Measurements from ENCODE around the gene DNAH12.
A peak's percentile ranks its signal among the peaks of the same experiment; 100 is the strongest.
"Not testable (repeated sequence)": the region's sequence is repeated elsewhere in the genome, so short reads cannot be mapped to it uniquely, and the experiment has no call there.

The DNAH12 gene

DNA sequence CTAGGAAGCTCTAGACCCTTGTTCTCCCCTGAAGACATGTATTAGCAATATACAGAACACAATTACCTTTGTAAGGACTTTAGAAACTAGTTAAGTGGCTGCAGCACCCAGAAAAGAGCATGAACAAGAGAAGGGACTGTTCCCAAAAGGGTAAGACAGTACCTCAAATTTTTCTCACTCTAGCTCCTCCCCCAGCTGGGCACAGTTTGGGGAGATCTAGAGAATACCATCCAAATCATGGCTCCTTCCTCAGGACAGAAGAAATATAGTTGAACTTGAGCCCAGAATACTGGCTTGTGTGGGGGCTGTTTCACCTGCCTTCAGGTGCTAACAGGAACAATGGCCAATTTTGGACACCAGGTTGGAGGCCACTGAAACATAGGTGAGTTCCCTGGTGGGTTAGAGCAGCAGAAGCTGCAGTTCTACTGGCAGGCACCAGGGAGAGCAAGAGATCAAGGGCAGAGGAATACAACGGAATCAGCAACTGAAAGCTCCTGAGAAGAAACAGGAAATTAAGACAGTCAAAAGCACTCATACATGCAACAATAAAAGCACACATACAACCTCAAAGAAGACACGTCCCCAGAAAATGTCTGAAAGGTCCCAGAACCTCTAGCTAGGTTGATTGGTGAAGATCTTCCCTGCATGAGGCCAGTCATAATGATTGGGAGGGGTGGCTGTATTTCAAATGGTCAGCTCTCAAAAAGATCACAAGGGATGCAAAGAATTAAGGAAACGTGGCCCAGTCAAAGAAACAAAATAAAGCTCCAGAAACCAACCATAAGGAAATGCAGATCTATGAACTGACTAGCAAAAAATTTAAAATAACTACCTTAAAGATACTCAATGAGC is 146.7 kb downstream of the DNAH12 start:
- DNase-seq, result peak; percentile 41

DNA sequence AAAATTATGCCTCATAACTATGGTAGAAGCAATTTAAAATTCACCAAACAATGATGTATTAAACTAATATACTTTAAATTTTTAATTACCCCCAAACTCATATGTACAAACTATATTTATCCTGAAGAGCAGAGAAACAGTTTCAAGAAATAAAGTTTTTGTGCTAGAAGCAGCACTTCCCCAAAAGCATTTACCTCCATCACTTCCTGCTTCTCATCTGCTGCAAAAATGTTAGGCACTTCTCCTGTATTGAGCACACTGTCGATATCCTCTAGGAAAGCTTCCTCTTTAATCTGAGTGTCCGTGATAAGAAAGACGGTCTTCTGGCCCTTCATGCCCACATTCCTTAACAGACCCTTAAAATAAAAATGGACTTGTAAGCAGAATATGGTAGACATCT is 150.2 kb downstream of the DNAH12 start:
- DNase-seq, result no peak

DNA sequence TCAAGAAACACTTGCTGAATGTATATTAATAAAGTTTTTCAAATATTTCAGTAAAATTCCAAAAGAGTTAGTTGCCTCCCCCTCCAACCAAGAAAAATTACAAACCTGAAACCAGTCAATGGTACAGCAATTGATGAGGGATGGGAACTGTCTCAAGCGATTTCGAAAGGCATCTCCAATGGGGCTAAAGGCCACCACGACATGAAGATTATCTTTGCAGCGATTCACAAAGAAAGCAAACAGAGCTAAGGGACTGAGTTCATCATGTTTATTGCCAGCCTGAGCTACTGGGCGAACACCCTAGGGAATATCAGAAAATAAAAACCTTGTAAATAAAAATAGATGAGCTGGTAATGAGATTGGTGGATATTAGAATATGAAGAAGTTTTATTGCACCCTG is 152.4 kb downstream of the DNAH12 start:
- DNase-seq, result no peak

DNA sequence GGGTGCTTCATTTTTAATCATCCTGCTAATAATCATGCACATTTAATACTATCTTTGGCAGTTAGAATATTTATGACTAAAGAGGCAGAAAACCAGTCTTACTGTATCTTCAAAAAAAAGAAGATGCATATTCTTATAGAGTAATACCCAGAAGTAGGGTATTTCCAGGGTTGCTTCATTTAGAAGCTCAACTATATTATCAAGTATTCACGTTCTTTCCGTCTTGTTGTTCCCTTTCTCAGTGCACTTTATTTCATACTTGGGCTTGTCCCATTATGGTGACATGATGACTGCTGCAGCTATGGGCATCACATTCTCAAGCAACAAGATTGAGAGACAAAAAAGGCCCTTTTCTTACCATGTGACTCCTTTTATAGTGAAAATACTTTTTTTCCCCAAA is 154.9 kb downstream of the DNAH12 start:
- DNase-seq, result no peak

DNA sequence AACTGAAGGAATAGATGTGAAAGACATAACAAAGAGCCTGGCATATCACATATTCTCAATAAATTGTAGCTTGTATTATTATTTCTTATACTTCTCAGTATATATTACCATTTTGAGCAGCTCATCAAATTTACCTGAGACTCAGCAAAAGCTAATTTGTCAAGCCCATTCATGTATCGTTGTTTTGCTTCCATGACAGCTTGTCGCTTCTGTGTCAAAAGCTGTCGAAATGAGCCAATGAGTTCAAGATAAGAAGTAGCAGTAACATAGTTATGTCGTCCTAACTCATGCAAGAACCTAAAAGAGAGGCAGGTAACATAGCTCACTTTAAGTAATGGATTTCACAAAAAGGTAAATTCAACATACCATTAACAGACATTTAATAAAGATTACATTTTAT is 157.8 kb downstream of the DNAH12 start:
- no peak for DNase-seq

DNA sequence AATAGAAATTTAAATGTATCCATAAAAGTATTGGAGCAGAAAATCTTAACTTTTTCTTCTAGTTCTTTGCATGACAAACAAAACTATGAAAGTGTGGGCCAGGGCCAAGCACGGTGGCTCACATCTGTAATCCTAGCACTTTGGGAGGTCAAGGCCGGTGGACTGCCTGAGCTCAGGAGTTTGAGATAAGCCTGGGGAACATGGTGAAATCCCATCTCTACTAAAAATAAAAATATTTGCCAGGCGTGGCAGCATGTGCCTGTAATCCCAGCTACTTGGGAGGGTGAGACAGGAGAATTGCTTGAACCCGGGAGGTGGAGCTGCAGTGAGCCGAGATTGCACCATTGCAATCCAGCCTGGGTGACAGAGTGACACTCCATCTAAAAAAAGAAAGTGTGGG is 158.6 kb downstream of the DNAH12 start:
- DNase-seq, result no peak

DNA sequence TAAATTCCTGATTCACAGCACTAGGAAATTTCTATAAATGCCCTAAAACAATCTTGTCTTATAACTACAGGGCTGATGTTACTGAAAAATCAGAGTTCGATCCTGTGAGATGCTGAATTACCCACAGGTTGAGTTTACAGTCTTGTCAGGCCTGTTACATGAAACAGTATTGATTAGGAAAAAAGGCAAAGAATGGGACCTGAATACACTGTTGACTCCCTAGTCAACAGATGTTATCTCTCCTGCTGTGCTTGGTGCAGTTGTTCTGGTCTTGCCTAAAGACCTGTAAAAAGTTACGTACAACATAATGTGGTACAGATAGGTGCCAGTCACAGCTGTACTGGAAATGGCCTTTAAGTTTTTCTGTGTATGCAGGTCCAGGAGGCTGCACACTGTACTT is 160.3 kb downstream of the DNAH12 start:
- DNase-seq, result no peak

DNA sequence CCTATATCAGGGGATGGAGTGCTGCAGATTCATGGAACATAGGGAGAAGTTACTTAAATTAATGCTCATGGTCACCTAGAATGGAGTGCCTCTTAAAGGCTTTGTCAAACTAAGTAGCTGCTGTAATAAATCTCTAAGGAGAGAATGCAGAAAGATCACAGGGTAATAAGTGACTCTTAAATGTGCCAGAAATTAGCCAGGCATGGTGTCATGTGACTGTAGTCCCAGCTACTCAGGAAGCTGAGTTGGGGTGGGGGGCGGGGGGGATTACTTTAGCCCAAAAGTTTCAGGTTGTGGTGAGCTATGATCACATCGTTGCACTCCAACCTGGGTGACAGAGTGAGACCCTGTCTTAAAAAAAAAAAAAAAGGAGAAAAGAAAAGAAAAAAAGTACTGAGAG is 160.7 kb downstream of the DNAH12 start:
- DNase-seq, result no peak

DNA sequence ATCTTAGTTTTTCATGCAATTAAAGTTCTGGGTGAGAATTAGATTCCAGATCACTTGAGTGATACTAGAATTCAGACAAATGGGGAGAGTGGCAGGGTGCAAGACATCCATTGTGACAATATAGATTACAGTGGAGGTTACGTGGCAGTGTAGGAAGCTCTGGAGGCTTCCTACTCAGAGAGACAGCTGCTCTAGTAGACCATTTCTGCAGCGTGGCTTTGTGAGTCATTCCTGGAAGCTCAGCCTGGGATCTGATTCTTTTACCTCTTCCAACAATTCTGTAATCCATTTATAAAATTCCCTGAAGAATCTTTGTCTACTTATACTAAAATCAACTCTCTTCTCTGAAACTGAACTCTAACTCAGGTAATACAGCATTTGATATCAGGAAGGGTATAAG is 161.2 kb downstream of the DNAH12 start:
- peak; percentile 17 for DNase-seq

DNA sequence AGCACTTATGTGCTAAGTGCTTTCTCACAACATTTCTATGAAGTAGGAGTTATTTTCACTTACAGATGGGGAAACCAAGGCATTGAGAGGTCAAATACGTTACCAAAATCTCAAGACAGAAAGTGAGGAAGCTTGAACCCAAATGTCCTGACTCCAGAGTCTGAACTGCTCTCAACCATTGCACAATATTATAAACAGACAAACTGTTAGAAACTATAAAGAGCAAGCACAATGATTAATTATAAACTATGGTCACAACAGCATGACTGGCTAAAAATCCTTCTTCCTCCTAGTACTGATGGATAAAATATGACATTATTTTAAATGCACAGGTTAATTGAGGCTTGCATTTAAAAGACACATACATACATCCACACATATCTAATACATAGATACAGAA is 173.8 kb downstream of the DNAH12 start:
- no peak for DNase-seq

DNA sequence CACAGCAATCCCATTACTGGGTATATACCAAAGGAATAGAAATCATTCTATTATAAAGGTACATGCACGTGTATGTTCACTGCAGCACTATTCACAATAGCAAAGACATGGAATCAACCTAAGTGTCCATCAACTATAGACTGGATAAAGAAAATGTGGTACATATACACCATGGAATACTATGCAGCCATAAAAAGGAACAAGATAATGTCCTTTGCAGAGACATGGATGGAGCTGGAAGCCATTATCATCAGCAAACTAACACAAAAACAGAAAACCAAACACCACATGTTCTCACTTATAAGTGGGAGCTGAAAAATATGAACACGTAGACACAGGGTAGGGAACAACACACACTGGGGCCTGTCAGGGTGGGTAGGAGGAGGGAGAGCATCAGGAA is 179.1 kb downstream of the DNAH12 start:
- DNase-seq, result not testable (repeated sequence)

DNA sequence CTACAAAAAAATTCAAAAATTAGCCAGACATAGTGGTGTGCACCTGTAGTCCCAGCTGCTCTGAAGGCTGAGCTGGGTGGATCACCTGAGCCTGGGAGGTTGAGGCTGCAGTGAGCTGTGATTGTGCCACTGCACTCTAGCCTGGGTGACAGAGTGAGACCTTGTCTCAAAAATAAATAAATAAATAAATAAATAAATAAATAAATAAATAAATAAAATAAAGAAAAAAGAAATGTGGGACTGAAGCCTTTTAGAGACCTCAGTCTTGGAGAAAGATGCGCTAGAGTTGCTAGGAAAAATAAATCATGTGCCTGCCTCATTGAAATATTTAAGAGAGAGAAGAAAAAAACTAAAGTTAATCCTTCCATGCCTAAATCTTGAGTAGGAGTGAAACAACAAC is 187.9 kb downstream of the DNAH12 start:
- not testable (repeated sequence) for DNase-seq

DNA sequence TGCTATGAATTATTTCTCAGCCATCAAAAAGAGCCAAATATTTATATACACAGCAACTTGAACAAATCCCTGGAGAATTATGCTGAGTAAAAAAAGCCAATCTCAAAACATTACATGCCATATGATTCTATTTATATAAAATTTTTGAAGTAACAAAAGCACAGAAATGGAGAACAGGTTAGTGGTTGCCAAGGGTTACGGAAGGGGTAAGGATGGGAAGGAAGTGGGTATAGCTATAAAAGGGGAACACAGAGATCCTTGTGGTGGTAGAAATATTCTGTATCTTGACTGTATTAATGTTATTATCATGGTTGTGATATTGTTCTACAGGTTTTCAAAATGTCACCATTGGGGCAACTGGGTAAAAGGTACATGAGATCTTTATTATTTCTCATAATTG is 189.4 kb downstream of the DNAH12 start:
- DNase-seq, result no peak

DNA sequence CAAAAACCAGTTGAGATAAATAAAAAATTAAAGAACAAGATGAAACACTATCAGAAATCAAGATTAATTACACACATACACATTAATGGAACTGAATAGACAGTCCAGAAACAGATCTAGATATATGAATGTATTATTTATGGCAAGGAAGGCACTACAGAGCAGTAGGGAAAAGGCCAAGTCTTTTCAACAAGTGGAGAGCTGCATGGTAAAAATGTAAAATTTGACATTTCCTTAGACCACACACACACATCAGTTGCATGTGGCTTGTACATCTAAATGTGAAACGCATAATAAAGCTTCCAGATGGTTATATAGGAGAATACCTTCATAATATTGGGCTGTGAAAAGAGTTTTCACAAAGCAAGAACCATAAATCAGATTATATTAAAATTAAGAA is 193.9 kb downstream of the DNAH12 start:
- DNase-seq, result no peak

DNA sequence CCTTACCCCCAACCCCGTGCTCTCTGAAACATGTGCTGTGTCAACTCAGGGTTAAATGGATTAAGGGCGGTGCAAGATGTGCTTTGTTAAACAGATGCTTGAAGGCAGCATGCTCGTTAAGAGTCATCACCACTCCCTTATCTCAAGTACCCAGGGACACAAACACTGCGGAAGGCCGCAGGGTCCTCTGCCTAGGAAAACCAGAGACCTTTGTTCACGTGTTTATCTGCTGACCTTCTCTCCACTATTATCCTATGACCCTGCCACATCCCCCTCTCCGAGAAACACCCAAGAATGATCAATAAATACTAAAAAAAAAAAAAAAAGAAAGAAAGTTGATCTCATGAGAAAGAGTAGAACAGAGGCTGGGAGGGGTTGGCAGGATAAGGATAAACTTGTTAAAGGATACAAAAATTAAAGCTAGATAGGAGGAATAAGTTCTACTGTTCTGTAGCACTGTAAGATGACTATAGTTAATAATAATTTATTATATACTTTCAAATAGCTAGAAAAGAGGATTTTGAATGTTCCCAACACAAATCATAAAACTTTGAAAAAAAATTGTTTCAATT is 205.0 kb downstream of the DNAH12 start:
- not testable (repeated sequence) for DNase-seq

DNA sequence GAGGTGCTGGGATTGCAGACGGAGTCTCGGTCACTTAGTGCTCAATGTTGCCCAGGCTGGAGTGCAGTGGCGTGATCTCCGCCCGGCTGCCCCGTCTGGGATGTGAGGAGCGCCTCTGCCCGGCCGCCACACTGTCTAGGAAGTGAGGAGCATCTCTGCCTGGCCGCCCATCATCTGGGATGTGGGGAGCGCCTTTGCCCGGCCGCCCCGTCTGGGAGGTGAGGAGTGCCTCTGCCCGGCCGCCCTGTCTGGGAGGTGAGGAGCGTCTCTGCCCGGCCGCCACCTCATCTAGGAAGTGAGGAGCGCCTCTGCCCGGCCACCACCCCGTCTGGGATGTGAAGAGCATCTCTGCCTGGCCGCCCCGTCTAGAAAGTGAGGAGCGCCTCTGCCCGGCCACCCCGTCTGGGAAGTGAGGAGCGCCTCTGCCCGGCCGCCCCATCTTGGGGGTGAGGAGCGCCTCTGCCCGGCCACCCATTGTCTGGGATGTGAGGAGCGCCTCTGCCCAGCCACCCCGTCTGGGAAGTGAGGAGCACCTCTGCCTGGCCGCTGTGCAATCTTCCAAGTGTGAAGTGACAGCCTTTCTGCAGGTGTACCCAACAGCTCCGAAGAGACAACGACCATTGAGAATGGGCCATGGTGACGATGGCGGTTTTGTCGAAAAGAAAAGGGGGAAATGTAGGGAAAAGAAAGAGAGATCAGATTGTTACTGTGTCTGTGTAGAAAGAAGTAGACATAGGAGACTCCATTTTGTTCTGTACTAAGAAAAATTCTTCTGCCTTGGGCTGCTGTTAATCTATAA is 205.7 kb downstream of the DNAH12 start:
- not testable (repeated sequence) for DNase-seq

DNA sequence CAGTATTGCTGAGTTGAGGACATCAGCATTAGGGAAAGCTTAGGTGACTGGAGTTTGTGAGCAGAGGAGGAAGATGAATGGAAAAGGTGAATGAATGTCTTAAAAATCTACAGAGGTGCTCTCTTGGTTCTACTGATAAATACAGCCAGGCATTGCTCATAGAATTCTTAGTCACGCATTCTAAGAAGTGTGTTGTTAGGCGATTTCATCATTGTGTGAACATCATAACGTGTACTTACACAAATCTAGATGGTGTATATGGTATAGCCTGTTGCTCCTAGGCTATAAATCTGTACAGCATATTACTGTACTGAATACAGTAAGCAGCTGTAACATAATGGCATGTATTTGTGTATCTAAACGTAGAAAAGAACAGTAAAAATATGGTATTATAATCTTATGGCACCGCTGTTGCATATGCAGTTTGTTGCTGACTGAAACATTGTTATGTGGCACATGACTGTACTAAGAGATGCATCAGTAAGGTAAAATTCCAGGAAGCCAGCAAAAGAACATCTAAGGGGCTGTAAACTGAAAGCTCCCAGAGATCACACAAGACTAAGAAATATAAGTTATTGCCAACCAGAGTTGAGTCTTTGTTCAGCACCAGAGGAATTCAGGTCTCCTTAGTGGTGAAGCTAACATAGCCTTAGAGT is 208.7 kb downstream of the DNAH12 start:
- no peak for DNase-seq

DNA sequence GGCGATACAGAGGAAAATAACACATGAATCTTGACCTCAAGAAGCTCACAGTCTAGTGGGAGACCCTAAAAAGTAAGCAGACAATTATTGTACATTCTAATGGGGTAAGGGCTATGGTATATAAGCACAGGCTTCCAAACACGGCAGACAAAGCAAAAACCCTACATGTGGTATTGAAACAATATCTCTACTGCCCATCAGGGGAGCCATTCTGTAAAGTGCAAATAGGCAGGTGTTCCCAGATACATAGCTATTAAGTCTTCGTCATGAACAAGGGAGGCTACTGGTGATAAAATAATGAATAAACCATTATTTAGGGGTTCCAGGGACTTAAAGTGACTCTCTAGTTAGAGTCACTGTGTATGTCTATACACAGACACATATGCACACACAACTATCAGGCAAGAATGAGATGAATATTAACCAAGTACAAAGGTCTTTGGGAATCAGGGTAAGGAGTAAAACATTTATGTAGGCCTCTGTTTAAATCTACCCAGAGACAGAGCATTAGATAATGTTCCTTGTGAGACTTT is 213.0 kb downstream of the DNAH12 start:
- DNase-seq, result no peak

DNA sequence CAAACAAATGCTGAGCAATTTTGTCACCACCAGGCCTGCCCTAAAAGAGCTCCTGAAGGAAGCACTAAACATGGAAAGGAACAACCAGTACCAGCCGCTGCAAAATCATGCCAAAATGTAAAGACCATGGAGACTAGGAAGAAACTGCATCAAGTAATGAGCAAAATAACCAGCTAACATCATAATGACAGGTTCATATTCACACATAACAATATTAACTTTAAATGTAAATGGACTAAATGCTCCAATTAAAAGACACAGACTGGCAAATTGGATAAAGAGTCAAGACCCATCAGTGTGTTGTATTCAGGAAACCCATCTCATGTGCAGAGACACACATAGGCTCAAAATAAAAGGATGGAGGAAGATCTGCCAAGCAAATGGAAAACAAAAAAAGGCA is 217.6 kb downstream of the DNAH12 start:
- DNase-seq, result not testable (repeated sequence)

DNA sequence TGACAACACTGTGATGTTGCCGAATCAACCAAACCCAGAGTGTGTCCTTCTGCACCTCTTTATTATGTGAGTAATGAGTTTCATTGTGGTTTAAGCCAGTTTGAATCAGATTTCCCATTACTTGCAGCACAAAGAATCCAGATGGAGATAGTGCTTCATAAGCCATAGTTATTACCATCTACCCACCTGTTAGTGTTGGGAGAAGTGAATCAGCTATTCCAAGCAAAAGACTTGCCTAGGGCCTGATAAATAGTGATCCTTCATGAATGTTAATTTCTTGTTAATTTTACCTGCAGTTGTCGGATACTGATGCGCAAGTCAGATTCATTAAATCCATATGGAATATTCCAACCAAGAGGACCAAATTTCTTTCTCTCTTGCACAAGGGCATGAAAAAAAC is 229.9 kb downstream of the DNAH12 start:
- no peak for DNase-seq

DNA sequence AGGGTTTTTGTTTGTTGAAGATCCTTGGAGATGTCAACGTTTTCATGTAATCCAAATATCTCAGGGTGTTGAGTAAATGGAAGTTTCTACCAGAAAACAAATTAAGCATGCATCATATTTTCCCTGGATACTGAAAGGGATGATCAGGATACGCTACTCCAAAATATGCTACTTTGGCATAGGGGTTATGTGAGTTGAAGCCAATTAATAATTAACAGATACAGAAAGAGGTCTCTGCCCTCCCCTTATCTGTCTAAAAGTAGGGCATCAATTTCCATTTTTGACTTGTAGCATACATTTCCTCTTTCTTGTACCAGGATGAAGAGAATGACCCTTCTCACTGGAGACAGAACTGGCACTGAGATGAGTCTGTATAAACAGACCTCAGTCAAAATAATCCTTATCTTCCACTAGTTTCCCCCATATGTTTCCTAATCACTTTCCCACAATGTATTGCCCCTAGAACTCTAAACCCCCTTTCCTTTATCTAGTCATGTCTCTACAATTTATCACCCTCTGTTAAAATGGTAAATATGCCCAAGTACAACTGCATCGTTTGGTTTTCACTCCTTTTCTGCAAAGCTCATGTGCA is 234.3 kb downstream of the DNAH12 start:
- no peak for DNase-seq

DNA sequence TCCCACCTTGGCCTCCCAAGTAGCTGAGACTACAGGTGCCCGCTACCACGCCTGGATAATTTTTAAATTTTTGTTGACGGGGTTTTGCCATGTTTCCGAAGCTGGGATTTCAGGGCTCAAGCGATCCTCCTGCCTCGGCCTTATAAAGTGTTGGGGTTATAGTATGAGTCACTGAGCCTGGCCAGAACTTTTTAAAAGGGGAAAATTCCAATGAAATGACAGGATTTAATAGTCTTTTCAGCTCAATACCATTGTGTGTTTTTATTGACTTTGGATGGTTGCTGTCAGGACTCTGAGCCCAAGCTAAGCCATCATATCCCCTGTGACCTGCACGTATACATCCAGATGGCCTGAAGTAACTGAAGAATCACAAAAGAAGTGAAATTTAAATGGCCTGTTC is 240.6 kb downstream of the DNAH12 start:
- peak; percentile 36 for DNase-seq

DNA sequence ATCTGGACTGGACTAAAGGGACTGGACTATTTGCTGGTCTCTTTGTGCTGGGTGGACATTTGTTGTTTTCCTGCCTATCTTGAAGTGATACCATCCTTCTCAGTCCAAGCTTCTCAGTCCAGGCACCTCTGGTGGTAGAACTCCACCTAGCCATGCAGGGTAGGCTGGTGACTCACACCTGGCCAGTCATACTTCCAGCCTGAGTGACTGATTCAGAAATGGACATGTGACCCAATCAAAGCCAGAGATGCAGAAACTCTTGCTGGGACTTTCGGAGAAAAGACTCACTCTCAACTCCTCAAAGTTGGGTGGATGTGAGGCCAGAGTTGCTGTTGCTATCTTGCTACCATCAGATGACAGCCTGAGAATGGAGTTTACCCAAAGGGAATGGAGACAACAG is 246.1 kb downstream of the DNAH12 start:
- DNase-seq, result peak; percentile 31

Measured in fibroblast of skin of right biceps (primary cell).